H1 (cell line): ENCODE results near the gene RAB22A. TPM values are rescaled to one million over a fixed set of nuclear protein-coding genes. Genes with fewer than 3 reads are reported as not detected.

Source experiments
- E2F6 ChIP-seq: IDR thresholded peaks from 2 replicates; pipeline ENCODE4 v1.6.1; 2012; ENCODE audit warnings: inconsistent platforms
- POU5F1 ChIP-seq: IDR thresholded peaks from 2 replicates; pipeline ENCODE4 v1.6.1; 2011; ENCODE audit warnings: low read depth, mild to moderate bottlenecking, low read length, moderate library complexity
- polyA plus RNA-seq, 7 experiments: library from polyadenylated mRNA; depleted of rRNA in 3 of 7; stranded (reverse) in 5 of 7; unstranded in 2 of 7; fragments of >200 nt in 5 of 7; fragments of 200-250 nt in 2 of 7; gene quantifications; 1 replicate in 5 of 7; 2 replicates in 1 of 7; 4 replicates in 1 of 7; pipeline versions ENCODE4 v1.2.1 to v1.2.3, GENCODE V29; 2011 to 2013; ENCODE audit warnings: missing spikeins in 2 of 7, mixed read lengths in 2 of 7
- total RNA-seq: library from RNA; stranded (reverse); fragmentation: NEBNext Ultra II Directional; extraction: Animal tissue kit (Norgen Biotek cat#: 25700); gene quantifications from 2 replicates; pipeline ENCODE4 v1.2.1, GENCODE V29; 2021

The RAB22A gene
- total and polyA plus RNA-seq, 2 of the 8 experiments (the other 6 are each of a cell fraction or from before 2014, with no cell fraction given) = 3.1 to 6.6 TPM

- TF ChIP-seq E2F6 (no peak), POU5F1 (no peak)
- TF ChIP-seq, all 59 proteins: peak for 0
These were observed 52.1 kb downstream of the RAB22A start (continued) for GRCh38 chr20:58361481-58362205.
